Parathyroid adenoma (tissue), 2 donors: ENCODE data around the gene FGF19.

Source experiments
- H2AFZ ChIP-seq: fragments of 300-600 bp; sonication (generic); one replicate; pipeline ENCODE4 v1.7.0; 2017; ENCODE audit warnings: antibody characterized with exemption, mild to moderate bottlenecking
- H3K27ac ChIP-seq: fragments of 300-600 bp; sonication (generic); one replicate; pipeline ENCODE4 v1.7.0; 2017
- H3K27me3 ChIP-seq: fragments of 300-600 bp; sonication (generic); one replicate; pipeline ENCODE4 v1.7.0; 2017; ENCODE audit warnings: low read length; ENCODE audit not compliant: control insufficient read depth, insufficient read depth
- H3K36me3 ChIP-seq: fragments of 300-600 bp; sonication (generic); one replicate; pipeline ENCODE4 v1.7.0; 2017; ENCODE audit warnings: low read length; ENCODE audit not compliant: control insufficient read depth, insufficient read depth
- H3K4me1 ChIP-seq: fragments of 300-600 bp; sonication (generic); one replicate; pipeline ENCODE4 v1.7.0; 2017; ENCODE audit warnings: control low read depth
- H3K4me2 ChIP-seq: fragments of 300-600 bp; sonication (generic); one replicate; pipeline ENCODE4 v1.7.0; 2017; ENCODE audit warnings: low read length
- H3K4me3 ChIP-seq: fragments of 300-600 bp; sonication (generic); one replicate; pipeline ENCODE4 v1.7.0; 2017; ENCODE audit warnings: low read depth, low read length
- H3K79me2 ChIP-seq: fragments of 300-600 bp; sonication (generic); one replicate; pipeline ENCODE4 v1.7.0; 2017; ENCODE audit warnings: control low read depth
- H3K9ac ChIP-seq: fragments of 300-600 bp; sonication (generic); one replicate; pipeline ENCODE4 v1.7.0; 2017; ENCODE audit warnings: mild to moderate bottlenecking
- H3K9me3 ChIP-seq: fragments of 300-600 bp; sonication (generic); one replicate; pipeline ENCODE4 v1.7.0; 2017; ENCODE audit warnings: low read length; ENCODE audit not compliant: control insufficient read depth
- TF ChIP-seq, protein P1 (sequence below): fragments of 300-600 bp; sonication (generic); IDR thresholded peaks from one replicate; pipeline ENCODE4 v1.7.0; 2017; ENCODE audit warnings: antibody characterized with exemption, mild to moderate bottlenecking
- donor health status: primary hyperparathyroidism.

The FGF19 gene

DNA sequence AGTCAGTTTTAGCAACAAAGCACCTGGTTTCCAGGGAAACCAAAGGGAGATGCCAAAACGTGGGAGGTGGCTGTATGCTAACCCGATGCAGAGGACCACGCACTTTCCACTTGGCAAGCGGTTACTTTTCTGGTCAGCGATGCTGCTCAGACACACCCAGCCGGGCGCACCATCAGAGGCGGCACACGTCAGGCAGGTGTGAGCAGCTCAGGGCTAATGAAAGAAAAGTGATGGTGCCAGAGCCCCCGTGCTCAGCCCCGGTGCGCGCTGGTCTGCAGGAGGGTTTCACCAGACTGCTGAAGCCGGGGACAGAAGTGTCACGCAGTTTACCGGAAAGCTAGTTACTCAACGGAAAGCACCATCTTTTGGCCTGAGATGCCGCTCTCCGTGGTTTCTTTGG is 34.3 kb downstream of the FGF19 start:
- Histone ChIP-seq H3K79me2 (no peaks in the 10 kb centered on the region), H3K27ac (no peak overlapping the region), H3K27me3 (no peaks in the 10 kb centered on the region), H3K9me3 (no peaks in the 10 kb centered on the region), H3K4me1 (peaks cover 4% of the 10 kb centered on the region), H3K4me2 (no peak overlapping the region), H3K4me3 (no peak overlapping the region), H3K9ac (no peak overlapping the region), H2AFZ (no peak overlapping the region), H3K36me3 (no peaks in the 10 kb centered on the region)
- TF ChIP-seq, protein P1, sequence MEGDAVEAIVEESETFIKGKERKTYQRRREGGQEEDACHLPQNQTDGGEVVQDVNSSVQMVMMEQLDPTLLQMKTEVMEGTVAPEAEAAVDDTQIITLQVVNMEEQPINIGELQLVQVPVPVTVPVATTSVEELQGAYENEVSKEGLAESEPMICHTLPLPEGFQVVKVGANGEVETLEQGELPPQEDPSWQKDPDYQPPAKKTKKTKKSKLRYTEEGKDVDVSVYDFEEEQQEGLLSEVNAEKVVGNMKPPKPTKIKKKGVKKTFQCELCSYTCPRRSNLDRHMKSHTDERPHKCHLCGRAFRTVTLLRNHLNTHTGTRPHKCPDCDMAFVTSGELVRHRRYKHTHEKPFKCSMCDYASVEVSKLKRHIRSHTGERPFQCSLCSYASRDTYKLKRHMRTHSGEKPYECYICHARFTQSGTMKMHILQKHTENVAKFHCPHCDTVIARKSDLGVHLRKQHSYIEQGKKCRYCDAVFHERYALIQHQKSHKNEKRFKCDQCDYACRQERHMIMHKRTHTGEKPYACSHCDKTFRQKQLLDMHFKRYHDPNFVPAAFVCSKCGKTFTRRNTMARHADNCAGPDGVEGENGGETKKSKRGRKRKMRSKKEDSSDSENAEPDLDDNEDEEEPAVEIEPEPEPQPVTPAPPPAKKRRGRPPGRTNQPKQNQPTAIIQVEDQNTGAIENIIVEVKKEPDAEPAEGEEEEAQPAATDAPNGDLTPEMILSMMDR = no peak

- Histone ChIP-seq H3K4me1 (no peaks in the 10 kb centered on the region), H3K27ac (no peak overlapping the region)
- TF ChIP-seq, protein P1 = no peak
Measured at GRCh38 chr11:69667619-69668604, 35.9 kb downstream of the FGF19 start.

DNA sequence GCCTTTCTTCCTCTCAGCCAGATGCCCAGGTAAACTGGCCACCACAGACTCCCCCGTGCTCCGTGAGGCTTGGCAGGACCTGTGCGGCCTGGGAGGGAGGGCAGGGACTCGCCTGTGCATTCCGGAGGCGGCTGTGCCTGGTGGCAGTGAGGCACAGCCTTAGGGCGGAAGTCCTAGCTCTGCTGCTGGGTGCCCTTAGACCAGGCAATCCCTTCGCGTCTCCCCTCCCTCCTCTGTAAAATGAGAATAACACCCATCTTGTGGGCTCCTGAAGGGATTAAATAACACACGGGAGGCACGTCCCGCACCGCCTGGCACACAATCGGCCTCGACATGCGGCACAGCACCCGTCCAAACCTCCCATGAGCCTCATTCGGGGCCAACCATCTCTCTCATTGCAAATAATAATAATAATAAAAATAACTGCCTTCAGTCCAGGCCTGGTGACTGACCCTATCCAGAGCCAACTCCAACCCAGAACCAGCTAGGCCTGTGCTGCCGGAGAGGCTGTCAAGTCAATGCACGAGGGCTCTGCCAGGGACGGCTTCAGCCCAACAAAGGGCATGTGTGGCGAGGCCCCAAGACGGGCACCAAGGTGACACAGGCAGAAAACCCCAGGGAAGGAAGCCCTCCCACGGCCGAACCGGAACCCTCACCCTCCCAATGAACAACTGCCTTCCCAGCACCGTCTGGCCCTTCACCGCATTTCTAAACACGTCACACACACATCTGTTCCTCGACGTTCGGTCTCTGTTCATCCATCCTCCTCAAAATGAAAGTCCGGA is 36.9 kb downstream of the FGF19 start:
- H3K9ac ChIP-seq = no peak overlapping the region
- no peak overlapping the region for H3K27ac ChIP-seq
- no peaks in the 10 kb centered on the region for H3K36me3 ChIP-seq

More at GRCh38 chr11:69667619-69668604, 35.9 kb downstream of the FGF19 start:
- H2AFZ ChIP-seq = no peak overlapping the region
- H3K9ac ChIP-seq = no peak overlapping the region
- H3K9me3 ChIP-seq = no peaks in the 10 kb centered on the region
- no peak overlapping the region for H3K4me2 ChIP-seq
- no peak overlapping the region for H3K4me3 ChIP-seq
- no peaks in the 10 kb centered on the region for H3K36me3 ChIP-seq
- no peaks in the 10 kb centered on the region for H3K79me2 ChIP-seq
- H3K27me3 ChIP-seq = no peaks in the 10 kb centered on the region

DNA sequence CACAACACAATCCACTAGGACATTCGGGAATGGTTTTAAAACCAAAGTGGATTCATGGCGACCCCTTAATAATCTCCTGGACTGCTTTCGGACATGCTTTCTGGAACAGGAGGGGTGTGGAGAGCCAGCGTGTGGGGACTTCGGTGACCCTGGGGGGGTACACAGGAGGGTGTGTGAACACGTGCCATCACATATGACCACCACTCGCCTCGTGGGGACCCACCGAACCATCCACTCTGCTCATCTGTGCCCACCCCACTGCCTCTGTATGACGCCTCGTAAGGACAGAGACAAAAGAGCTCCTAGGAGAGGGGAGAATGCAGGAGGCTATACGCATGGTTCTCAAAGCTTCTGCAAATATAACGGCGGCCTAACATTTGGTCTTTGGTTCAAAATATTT is 37.6 kb downstream of the FGF19 start:
- Histone ChIP-seq H2AFZ (no peak overlapping the region), H3K79me2 (no peaks in the 10 kb centered on the region), H3K9me3 (no peaks in the 10 kb centered on the region), H3K27ac (no peak overlapping the region), H3K4me3 (no peak overlapping the region), H3K9ac (no peak overlapping the region), H3K4me1 (no peaks in the 10 kb centered on the region), H3K4me2 (no peak overlapping the region), H3K36me3 (no peaks in the 10 kb centered on the region), H3K27me3 (no peaks in the 10 kb centered on the region)
- TF ChIP-seq, protein P1 = no peak

More for the DNA sequence above, 36.9 kb downstream of the FGF19 start:
- H3K9me3 ChIP-seq = no peaks in the 10 kb centered on the region
- TF ChIP-seq, protein P1 = no peak
- H3K4me1 ChIP-seq = no peaks in the 10 kb centered on the region
- no peak overlapping the region for H2AFZ ChIP-seq
- H3K4me2 ChIP-seq = no peak overlapping the region
- H3K4me3 ChIP-seq = no peak overlapping the region
- no peaks in the 10 kb centered on the region for H3K79me2 ChIP-seq
- H3K27me3 ChIP-seq = no peaks in the 10 kb centered on the region
